Measurements from ENCODE around the gene ITPR3.
A peak's percentile ranks its signal among the peaks of the same experiment; 100 is the strongest.

The ITPR3 gene

DNA sequence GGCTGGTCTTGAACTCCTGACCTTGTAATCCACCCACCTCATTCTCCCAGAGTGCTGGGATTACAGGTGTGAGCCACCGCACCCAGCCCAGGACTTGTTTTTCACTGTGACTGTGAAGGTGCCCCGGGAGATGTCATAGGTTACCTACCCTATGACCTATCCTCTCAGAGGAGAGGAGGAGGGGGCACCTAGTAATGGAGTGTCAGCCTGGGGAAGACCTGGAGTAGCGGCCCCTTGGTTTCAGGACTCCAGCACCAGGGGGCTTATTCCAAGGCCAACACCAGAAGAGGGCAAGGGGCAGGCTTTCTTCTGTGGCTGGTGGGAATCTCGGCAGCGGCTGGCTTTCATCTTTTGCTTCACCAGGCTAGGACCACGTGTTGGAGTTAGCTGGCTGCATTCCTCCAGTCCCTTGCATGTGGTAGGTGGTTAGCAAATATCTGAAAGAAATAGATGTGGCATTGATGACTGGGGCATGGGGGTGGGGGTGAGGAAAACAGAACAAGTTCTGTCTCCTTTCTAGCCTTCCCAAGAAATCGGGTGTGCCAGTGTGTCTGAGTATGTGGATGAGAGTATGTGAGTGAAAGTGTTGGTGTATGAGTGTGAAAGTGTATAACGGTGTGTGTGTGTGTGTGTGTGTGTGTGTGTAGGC lies 7.9 kb upstream of the ITPR3 start:
- H3K4me3 ChIP-seq (ENCODE audit: low read depth, low read length), result no peak overlapping the region
- TF ChIP-seq, protein P1, sequence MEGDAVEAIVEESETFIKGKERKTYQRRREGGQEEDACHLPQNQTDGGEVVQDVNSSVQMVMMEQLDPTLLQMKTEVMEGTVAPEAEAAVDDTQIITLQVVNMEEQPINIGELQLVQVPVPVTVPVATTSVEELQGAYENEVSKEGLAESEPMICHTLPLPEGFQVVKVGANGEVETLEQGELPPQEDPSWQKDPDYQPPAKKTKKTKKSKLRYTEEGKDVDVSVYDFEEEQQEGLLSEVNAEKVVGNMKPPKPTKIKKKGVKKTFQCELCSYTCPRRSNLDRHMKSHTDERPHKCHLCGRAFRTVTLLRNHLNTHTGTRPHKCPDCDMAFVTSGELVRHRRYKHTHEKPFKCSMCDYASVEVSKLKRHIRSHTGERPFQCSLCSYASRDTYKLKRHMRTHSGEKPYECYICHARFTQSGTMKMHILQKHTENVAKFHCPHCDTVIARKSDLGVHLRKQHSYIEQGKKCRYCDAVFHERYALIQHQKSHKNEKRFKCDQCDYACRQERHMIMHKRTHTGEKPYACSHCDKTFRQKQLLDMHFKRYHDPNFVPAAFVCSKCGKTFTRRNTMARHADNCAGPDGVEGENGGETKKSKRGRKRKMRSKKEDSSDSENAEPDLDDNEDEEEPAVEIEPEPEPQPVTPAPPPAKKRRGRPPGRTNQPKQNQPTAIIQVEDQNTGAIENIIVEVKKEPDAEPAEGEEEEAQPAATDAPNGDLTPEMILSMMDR (IDR thresholded peaks at IDR 0.05; ENCODE audit: control insufficient read depth, extremely low read depth, insufficient read depth), result no peak
- no peak for DNase-seq (ENCODE audit: low read depth)

DNA sequence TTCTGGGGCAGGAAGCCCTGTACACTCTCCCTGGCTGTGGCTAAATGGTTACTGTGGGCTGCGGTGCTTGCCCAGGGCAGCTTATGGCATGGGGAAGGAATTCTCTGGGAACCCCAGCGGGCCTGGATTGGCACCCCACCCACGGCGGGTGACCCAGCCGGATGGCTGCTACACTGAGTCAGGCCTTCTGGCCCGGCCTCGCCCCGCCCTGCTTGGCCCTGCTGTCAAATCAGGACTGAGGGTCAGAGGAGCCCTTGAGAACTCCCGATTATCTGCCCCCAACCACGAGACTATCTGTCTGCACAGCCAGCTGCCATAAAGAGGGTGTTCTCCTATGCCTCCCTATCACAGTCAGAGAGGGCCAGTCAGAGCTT lies 7.3 kb upstream of the ITPR3 start:
- TF ChIP-seq, protein P1 (IDR thresholded peaks at IDR 0.05; ENCODE audit: control insufficient read depth, extremely low read depth, insufficient read depth), result no peak
- H3K4me3 ChIP-seq (ENCODE audit: low read depth, low read length), result no peak overlapping the region
- DNase-seq (ENCODE audit: low read depth), result no peak

DNA sequence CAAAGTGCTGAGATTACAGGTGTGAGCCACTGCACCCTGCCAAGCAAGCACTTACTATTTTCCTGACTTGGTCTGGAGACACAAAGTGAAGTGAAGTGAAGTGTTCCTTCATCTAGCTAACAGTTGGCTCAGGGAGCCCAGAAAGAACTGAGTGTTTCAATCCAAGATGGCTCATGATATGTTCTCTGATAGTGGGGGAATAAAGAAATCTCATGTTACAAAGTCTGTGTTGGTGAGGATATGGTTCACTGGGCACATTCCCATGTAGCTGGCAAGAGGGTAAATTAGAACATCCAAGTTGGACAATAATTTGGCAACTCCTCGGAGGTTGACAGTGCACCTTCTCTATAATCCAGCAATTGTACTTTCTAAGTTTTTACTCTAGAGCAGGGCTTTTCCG lies 5.0 kb upstream of the ITPR3 start:
- H3K4me3 ChIP-seq (ENCODE audit: low read depth, low read length), result no peak overlapping the region
- DNase-seq (ENCODE audit: low read depth), result no peak
- TF ChIP-seq, protein P1 (IDR thresholded peaks at IDR 0.05; ENCODE audit: control insufficient read depth, extremely low read depth, insufficient read depth), result no peak

DNA sequence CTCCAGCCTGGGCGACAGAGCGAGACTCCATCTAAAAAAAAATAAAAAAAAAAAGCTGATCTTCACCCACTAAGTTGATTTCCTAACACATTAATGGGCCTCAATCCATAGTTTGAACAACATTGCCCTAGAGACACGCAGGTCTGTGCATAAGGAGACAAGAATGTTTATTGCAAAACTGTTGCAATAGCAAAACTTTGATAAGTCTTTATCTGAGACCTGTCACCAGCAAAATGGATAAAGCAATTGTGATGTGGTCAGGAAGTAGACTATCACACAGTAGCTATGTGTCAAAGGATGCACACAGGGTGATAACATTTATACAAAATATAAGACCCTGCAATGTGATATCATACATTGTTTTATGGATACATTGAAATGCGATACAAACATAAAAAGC lies 4.2 kb upstream of the ITPR3 start:
- no peak overlapping the region for H3K4me3 ChIP-seq (ENCODE audit: low read depth, low read length)
- TF ChIP-seq, protein P1 (IDR thresholded peaks at IDR 0.05; ENCODE audit: control insufficient read depth, extremely low read depth, insufficient read depth), result no peak
- no peak for DNase-seq (ENCODE audit: low read depth)

DNA sequence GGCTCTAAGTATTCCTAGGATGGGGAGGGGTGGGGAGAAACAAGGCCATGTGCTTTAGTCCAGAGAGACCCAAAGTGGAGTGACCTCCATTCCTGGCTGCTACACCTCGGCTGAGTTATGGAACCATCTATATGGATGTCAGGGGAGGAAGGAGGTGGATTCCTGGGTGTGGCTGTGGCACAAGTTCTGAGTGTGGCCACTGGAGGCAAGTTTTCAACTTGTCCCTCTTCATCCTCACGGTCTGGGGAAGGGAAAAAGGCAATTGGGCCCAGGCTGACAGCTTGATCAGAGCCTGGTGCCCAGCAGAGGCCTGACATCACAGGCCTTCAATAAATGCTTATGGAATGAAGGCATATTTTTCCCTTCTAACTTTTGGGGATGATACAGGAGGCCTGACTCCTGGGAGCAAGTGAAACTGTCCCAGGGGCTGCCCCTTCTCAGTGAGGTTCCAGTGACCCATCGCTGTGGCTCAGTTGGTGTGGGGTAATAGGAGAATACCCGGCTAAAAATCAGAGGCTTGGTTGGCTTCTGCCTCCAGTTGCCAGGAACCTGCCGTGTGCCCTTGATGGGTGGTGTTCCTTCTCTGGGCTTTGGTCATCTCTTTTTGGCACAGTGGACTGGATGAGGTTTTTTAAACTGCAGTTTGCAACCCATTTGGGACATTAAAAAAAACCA lies 1.8 kb upstream of the ITPR3 start:
- DNase-seq (ENCODE audit: low read depth), result no peak
- H3K4me3 ChIP-seq (ENCODE audit: low read depth, low read length), result no peak overlapping the region
- TF ChIP-seq, protein P1 (IDR thresholded peaks at IDR 0.05; ENCODE audit: control insufficient read depth, extremely low read depth, insufficient read depth), result no peak

DNA sequence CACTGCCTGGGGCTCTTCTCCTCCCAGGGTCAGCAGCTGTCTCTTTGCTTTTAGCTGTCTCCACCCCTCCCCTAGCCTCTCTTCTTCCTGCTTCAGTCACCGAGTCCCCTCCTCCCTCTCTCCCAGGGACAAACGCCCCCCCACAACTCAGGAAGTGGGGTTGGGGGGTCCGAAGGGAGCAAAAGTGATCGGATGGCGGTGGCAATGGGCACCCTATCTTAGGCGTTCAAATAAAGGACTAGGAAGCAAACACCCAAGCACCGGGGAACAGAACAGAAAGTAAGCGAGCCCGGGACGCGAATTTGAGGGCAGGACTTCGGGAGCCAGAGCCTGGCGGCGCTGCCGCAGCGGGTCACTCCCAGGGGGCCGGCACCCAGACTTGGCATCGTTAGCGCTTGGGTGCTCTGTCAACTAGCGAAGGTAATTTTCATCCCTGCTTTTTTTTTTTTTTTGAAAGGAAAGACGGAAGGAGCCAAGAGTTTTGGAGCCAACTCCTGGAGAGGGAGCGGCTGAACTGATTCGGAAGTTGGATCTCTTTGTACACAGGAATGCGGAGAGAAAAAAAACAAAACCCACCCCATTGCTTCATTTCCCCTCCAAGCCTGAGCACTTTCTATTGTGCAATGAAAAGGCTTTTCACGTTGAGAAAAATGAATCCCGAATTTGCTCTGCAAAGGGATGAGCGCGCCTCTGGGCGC lies 815 bp upstream of the ITPR3 start:
- DNase-seq (ENCODE audit: low read depth), result no peak
- TF ChIP-seq, protein P1 (IDR thresholded peaks at IDR 0.05; ENCODE audit: control insufficient read depth, extremely low read depth, insufficient read depth), result no peak
- H3K4me3 ChIP-seq (ENCODE audit: low read depth, low read length), result peak overlapping the region; percentile 53
